Measurements from ENCODE around the gene STK25.

The STK25 gene

GRCh38 chr2:241508240-241509154, at the start of gene STK25:
TSS of gene STK25 (minus strand) at chr2:241508584. CDS start at chr2:241508035, 549 bp downstream.
- H3K4me1 ChIP-seq (ENCODE audit: control insufficient read depth, insufficient read depth, low read length, unreplicated experiment) = peaks cover 18% of the 10 kb centered on the region
- no peaks in the 10 kb centered on the region for H3K27me3 ChIP-seq (ENCODE audit: insufficient read depth, low read length)
- H2AFZ ChIP-seq (ENCODE audit: low read length, unreplicated experiment) = peak within 1 kb of the TSS; percentile 62
- peaks cover 7% of the 10 kb centered on the region for H3K36me3 ChIP-seq (ENCODE audit: insufficient read depth, low read length)
- H3K27ac ChIP-seq (ENCODE audit: low read depth, low read length) = peak within 1 kb of the TSS; percentile 68
- peaks cover 58% of the 10 kb centered on the region for H3K79me2 ChIP-seq (ENCODE audit: control insufficient read depth, insufficient read depth, low read length, unreplicated experiment)
- peak within 1 kb of the TSS; percentile 93 for H3K4me3 ChIP-seq (ENCODE audit: low read depth, low read length)

- Histone ChIP-seq H3K79me2 (ENCODE audit: control insufficient read depth, insufficient read depth, low read length, unreplicated experiment) (peaks cover 12% of the 10 kb centered on the region), H3K36me3 (ENCODE audit: insufficient read depth, low read length) (no peaks in the 10 kb centered on the region), H2AFZ (ENCODE audit: low read length, unreplicated experiment) (no peak overlapping the region), H3K4me3 (ENCODE audit: low read depth, low read length) (no peak overlapping the region), H3K27ac (ENCODE audit: low read depth, low read length) (no peak overlapping the region), H3K27me3 (ENCODE audit: insufficient read depth, low read length) (no peaks in the 10 kb centered on the region), H3K4me1 (ENCODE audit: control insufficient read depth, insufficient read depth, low read length, unreplicated experiment) (peaks cover 16% of the 10 kb centered on the region)
Observed at GRCh38 chr2:241556746-241557145, 48.4 kb upstream of the STK25 start.

DNA sequence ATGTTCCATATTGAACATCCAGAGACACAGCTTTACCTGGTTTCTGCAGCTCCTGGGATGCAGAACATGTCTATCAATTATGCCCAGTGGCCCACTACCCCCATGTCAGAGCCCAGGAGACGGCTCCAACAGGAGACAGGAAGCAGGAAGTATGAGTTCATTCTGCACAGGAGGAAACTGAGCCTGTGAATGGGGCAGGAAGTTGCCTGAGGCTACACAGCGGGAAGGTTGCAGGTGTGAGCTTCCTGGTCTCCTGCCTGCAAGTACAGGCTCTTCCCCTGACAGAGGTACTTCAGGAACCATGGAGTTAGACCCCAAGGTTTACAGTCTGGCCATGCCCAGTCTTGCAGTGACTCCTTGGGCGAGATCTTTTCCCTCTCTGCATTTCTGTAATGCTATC, 47.3 kb upstream of the STK25 start:
- Histone ChIP-seq H2AFZ (ENCODE audit: low read length, unreplicated experiment) (no peak overlapping the region), H3K4me1 (ENCODE audit: control insufficient read depth, insufficient read depth, low read length, unreplicated experiment) (peaks cover 8% of the 10 kb centered on the region), H3K27me3 (ENCODE audit: insufficient read depth, low read length) (no peaks in the 10 kb centered on the region), H3K79me2 (ENCODE audit: control insufficient read depth, insufficient read depth, low read length, unreplicated experiment) (peaks cover 9% of the 10 kb centered on the region), H3K36me3 (ENCODE audit: insufficient read depth, low read length) (no peaks in the 10 kb centered on the region), H3K4me3 (ENCODE audit: low read depth, low read length) (no peak overlapping the region), H3K27ac (ENCODE audit: low read depth, low read length) (no peak overlapping the region)

DNA sequence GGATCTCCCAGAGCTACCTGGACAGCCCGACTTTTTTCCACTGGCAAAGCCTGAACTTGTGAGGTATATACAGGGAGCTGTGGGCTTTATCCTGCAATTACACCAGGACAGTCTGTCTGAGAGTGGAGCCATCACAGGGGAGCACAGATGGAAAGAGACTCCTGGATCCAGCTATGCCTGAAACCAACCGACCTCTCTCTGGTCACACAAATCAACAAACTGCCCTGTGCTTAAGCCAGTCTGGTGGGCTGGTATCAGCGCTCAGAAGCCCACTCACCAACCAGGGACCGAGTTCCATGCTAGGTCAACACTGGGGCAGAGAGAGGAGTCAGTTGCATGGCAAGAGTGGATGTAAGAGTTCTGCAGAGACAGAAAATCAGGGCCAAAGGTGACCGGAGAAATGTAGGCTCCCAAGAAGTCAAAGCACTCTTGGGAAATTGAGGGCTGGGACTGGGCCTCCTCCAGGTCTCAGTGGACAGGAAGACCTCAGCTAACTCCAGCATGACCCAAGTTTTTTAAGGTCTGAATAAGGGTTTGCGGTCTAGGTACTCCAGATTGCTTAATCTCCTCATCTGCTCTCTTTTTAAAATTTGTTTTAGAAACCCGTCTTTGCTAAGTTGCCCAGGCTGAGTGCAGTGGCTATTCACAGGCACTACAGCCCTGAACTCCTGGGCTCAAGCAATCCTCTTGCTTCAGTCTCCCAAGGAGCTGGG, 46.4 kb upstream of the STK25 start:
- H3K27me3 ChIP-seq (ENCODE audit: insufficient read depth, low read length) = no peaks in the 10 kb centered on the region
- no peak overlapping the region for H3K4me3 ChIP-seq (ENCODE audit: low read depth, low read length)
- H3K36me3 ChIP-seq (ENCODE audit: insufficient read depth, low read length) = no peaks in the 10 kb centered on the region
- H3K79me2 ChIP-seq (ENCODE audit: control insufficient read depth, insufficient read depth, low read length, unreplicated experiment) = no peaks in the 10 kb centered on the region
- H3K4me1 ChIP-seq (ENCODE audit: control insufficient read depth, insufficient read depth, low read length, unreplicated experiment) = no peaks in the 10 kb centered on the region
- no peak overlapping the region for H2AFZ ChIP-seq (ENCODE audit: low read length, unreplicated experiment)
- no peak overlapping the region for H3K27ac ChIP-seq (ENCODE audit: low read depth, low read length)

DNA sequence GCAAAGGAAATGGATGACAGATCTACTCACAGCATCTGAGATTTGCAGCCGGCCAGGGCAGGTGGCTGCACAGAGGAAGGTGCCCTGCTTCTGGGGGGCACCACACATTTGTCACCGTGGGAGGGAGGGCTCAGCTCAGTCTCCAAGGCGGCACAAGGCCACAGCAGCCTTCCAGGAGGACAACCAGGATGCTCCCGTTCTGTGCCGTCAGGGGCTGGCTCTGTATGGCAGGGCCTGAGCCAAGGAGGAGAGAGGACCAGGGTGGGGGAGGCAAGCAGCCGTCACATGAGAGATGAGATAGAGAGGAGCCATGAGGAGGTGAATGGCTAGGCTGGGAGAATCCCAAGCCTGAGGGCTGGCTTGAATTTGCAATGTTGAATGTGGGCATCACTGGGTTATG, 45.6 kb upstream of the STK25 start:
- no peak overlapping the region for H3K27ac ChIP-seq (ENCODE audit: low read depth, low read length)
- no peaks in the 10 kb centered on the region for H3K79me2 ChIP-seq (ENCODE audit: control insufficient read depth, insufficient read depth, low read length, unreplicated experiment)
- H3K36me3 ChIP-seq (ENCODE audit: insufficient read depth, low read length) = no peaks in the 10 kb centered on the region
- no peak overlapping the region for H3K4me3 ChIP-seq (ENCODE audit: low read depth, low read length)
- no peaks in the 10 kb centered on the region for H3K4me1 ChIP-seq (ENCODE audit: control insufficient read depth, insufficient read depth, low read length, unreplicated experiment)
- no peaks in the 10 kb centered on the region for H3K27me3 ChIP-seq (ENCODE audit: insufficient read depth, low read length)
- H2AFZ ChIP-seq (ENCODE audit: low read length, unreplicated experiment) = no peak overlapping the region

DNA sequence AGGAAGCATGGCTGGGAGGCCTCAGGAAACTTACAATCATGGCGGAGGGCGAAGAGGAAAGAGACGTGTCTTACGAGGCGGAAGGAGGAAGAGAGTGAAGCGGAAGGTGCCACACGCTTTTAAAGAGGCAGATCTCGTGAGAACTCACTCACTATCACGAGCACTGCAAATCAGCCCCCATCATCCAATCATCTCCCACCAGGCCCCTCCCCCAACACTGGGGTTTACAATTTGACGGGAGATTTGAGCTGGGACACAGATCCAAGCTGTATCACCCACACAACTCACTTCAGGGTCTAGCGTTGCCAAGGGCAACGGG, 45.1 kb upstream of the STK25 start:
- no peaks in the 10 kb centered on the region for H3K36me3 ChIP-seq (ENCODE audit: insufficient read depth, low read length)
- no peaks in the 10 kb centered on the region for H3K27me3 ChIP-seq (ENCODE audit: insufficient read depth, low read length)
- H3K79me2 ChIP-seq (ENCODE audit: control insufficient read depth, insufficient read depth, low read length, unreplicated experiment) = no peaks in the 10 kb centered on the region
- no peak overlapping the region for H2AFZ ChIP-seq (ENCODE audit: low read length, unreplicated experiment)
- H3K4me1 ChIP-seq (ENCODE audit: control insufficient read depth, insufficient read depth, low read length, unreplicated experiment) = no peaks in the 10 kb centered on the region
- no peak overlapping the region for H3K27ac ChIP-seq (ENCODE audit: low read depth, low read length)
- no peak overlapping the region for H3K4me3 ChIP-seq (ENCODE audit: low read depth, low read length)

DNA sequence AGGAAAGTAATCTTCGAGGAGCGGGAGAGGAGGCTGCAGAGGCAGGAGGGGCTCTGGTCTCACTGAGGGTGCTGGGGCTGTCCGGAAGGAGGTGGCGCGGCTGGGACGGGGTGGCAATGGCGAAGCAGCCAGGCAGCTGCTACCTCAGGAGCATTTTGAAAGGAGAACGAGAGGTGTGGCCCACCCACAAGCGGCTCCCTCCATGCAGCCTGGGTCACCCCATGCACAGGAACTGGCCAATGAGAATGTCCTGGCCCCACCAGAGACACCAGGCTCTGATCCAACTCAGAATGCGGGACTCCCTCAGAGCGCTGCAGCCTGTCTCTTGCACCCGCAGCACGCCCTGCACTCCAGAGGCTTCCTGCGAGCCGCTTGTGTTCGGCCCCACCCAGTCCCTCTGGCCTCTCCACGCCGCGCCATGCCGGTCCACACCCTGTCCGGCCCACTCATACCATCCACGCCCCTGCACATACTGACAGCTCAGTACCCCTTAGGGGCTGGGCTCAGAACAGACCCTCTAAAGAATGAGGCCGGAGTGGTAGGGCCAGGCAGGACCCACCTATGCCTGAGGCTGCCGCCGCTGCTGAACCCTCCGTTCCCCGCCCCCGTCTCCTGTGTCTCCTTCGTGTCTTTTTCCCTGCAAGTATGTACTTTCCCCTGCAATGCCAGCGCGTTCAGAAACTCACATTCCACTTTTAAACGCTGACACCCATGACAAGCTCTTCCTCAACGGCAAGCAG, 43.8 kb upstream of the STK25 start:
- H2AFZ ChIP-seq (ENCODE audit: low read length, unreplicated experiment) = no peak overlapping the region
- H3K4me1 ChIP-seq (ENCODE audit: control insufficient read depth, insufficient read depth, low read length, unreplicated experiment) = peaks cover 2% of the 10 kb centered on the region
- H3K36me3 ChIP-seq (ENCODE audit: insufficient read depth, low read length) = no peaks in the 10 kb centered on the region
- H3K79me2 ChIP-seq (ENCODE audit: control insufficient read depth, insufficient read depth, low read length, unreplicated experiment) = no peaks in the 10 kb centered on the region
- H3K27me3 ChIP-seq (ENCODE audit: insufficient read depth, low read length) = no peaks in the 10 kb centered on the region
- H3K4me3 ChIP-seq (ENCODE audit: low read depth, low read length) = no peak overlapping the region
- no peak overlapping the region for H3K27ac ChIP-seq (ENCODE audit: low read depth, low read length)

- Histone ChIP-seq H3K4me3 (ENCODE audit: low read depth, low read length) (no peak overlapping the region), H3K4me1 (ENCODE audit: control insufficient read depth, insufficient read depth, low read length, unreplicated experiment) (peaks cover 8% of the 10 kb centered on the region), H3K36me3 (ENCODE audit: insufficient read depth, low read length) (no peaks in the 10 kb centered on the region), H3K27ac (ENCODE audit: low read depth, low read length) (no peak overlapping the region), H3K79me2 (ENCODE audit: control insufficient read depth, insufficient read depth, low read length, unreplicated experiment) (no peaks in the 10 kb centered on the region), H3K27me3 (ENCODE audit: insufficient read depth, low read length) (no peaks in the 10 kb centered on the region), H2AFZ (ENCODE audit: low read length, unreplicated experiment) (no peak overlapping the region)
Observed at GRCh38 chr2:241551599-241551997, 43.2 kb upstream of the STK25 start.

DNA sequence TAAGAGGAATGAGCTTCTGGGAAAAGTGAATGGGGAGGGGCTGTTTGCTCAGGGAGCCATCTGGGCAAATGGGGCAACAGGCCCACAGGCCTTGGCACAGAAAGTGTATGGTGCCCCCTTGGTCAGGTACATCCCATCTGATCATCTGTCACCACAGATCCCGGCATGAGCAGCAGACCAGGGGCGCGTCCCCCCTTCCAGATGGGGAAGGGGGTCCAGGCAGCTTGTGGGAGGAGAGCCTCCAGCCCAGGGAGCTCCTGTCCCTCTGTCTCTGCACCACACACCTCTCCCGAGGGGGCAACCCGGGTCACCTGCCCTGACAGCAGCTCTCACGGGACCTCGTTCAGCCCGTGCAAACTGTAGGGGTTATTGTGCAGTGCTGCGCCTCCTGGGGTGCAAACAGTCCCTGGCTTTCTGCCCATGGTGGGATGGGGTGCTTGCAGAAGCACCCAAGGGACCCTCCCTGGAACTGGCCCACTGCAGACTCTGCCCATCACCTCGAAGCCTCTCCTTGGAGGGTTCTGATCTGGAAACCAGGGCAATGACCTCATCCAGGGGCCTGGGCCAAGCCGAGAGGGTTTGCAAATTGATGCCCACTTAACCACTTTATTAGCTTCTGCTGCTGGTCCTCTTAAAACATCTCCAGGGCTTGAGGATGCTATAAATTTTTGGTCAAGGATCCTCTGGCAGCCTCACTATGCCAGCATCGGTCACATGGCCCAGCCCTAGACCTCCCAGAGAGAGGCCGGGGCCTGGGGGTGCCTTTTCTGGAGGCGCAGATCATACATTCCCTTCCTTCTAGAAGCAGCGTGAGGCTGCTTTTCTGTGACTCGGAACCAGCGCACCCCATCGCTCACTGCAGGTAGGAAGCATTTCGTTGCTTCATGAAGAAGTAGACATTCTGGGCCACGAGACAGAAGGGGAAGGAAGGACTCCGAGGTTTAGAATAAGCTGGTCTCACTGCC, 42.5 kb upstream of the STK25 start:
- no peak overlapping the region for H2AFZ ChIP-seq (ENCODE audit: low read length, unreplicated experiment)
- H3K36me3 ChIP-seq (ENCODE audit: insufficient read depth, low read length) = no peaks in the 10 kb centered on the region
- no peak overlapping the region for H3K27ac ChIP-seq (ENCODE audit: low read depth, low read length)
- H3K79me2 ChIP-seq (ENCODE audit: control insufficient read depth, insufficient read depth, low read length, unreplicated experiment) = no peaks in the 10 kb centered on the region
- peaks cover 9% of the 10 kb centered on the region for H3K4me1 ChIP-seq (ENCODE audit: control insufficient read depth, insufficient read depth, low read length, unreplicated experiment)
- no peaks in the 10 kb centered on the region for H3K27me3 ChIP-seq (ENCODE audit: insufficient read depth, low read length)
- no peak overlapping the region for H3K4me3 ChIP-seq (ENCODE audit: low read depth, low read length)

- no peaks in the 10 kb centered on the region for H3K36me3 ChIP-seq (ENCODE audit: insufficient read depth, low read length)
- no peak overlapping the region for H3K27ac ChIP-seq (ENCODE audit: low read depth, low read length)
- H3K4me1 ChIP-seq (ENCODE audit: control insufficient read depth, insufficient read depth, low read length, unreplicated experiment) = peaks cover 9% of the 10 kb centered on the region
- no peak overlapping the region for H2AFZ ChIP-seq (ENCODE audit: low read length, unreplicated experiment)
- no peaks in the 10 kb centered on the region for H3K27me3 ChIP-seq (ENCODE audit: insufficient read depth, low read length)
- H3K4me3 ChIP-seq (ENCODE audit: low read depth, low read length) = no peak overlapping the region
- H3K79me2 ChIP-seq (ENCODE audit: control insufficient read depth, insufficient read depth, low read length, unreplicated experiment) = no peaks in the 10 kb centered on the region
Observed at GRCh38 chr2:241548451-241548835, 40.1 kb upstream of the STK25 start.
